ENCODE measurements around the gene BCL11A.

Gene BCL11A

GRCh38 chr2:60554074-60554645 lies 706 bp upstream of the BCL11A start:
- DNase-seq (ENCODE audit: extremely low read depth, low read depth): no peak
- TF ChIP-seq CTCF (IDR thresholded peaks at IDR 0.05; ENCODE audit: low read depth, low read length): no peak

DNA sequence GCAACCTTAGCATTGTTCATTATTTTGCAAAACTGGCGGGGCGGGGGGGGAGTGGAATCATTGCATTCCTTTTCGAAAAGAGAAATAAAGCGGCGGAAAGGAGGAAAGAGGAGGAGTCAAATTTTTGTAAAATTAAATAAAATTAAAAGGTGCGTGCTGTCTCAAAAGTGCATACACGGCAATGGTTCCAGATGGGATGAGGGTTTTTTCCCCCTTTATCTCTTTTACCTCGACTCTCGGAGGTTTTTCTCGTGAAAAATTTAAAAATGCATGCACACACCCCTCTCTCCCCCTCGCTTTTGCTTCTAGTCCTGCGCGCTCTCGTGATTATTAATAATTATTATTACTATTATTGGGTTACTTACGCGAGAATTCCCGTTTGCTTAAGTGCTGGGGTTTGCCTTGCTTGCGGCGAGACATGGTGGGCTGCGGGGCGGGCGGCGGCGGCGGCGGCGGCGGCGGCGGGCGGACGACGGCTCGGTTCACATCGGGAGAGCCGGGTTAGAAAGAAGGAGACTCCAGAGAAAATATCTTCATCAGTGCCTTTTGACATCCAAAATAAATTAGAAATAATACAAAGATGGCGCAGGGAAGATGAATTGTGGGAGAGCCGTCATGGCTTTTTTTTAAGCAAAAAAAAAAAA lies 481 bp downstream of the BCL11A start:
- no peak for TF ChIP-seq CTCF (IDR thresholded peaks at IDR 0.05; ENCODE audit: low read depth, low read length)
- no peak for DNase-seq (ENCODE audit: extremely low read depth, low read depth)

GRCh38 chr2:60552078-60552850 lies 1.2 kb downstream of the BCL11A start:
- no peak for DNase-seq (ENCODE audit: extremely low read depth, low read depth)
- TF ChIP-seq CTCF (IDR thresholded peaks at IDR 0.05; ENCODE audit: low read depth, low read length): no peak

DNA sequence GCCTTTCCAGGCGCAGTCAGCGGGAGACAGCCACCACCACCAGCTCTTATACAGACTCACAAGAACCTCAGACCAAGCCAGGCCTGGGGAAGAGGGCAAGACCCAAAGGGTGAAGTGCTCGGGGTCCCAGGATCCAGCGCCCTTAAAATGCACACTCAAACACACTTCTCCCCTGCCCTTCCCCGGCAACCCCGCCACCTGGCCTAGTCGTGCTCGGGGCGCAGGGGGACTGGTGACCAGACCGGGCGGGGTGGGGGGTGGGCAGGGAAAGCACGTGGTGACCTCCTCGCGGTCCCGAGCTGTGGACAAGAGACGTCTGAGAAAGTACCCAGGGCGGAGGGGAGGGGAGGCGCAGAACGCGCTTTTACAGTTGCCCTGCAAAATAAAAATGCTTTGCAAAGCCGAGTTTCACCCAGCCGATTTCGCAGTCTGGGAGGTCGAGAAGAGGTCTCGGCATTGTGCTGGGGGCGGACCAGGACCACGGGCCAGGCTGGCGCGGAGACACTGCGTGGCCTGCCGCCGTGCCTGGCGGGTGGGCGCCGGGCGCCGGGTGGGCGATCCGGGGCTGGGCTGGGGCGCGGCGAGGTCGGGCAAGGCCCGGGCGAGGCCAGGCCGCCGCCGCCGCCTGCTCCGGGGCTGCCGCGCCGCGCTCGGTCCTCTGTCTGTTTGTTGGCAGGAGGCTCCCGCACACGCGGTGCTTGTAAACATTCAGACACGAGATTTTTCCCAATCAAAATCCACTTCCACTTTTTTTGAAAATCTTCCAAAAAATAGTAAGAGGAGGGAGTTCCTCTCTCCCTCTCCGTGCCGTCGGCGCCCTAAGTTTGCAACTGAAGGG lies 2.0 kb downstream of the BCL11A start:
- TF ChIP-seq CTCF (IDR thresholded peaks at IDR 0.05; ENCODE audit: low read depth, low read length): no peak
- no peak for DNase-seq (ENCODE audit: extremely low read depth, low read depth)

DNA sequence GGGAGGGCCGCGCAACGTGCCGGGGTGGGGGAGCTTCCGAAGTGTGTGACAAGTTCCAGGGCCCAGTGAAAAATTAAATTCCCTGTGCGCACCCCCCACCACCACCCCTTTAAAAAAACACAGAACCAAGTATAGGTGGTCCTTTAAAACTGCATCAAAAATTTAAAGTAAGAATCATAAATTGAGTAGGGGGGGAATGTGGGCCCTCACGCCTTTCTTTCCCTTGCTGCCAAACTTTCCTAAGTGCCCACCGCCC lies 2.5 kb downstream of the BCL11A start:
- no peak for DNase-seq (ENCODE audit: extremely low read depth, low read depth)
- no peak for TF ChIP-seq CTCF (IDR thresholded peaks at IDR 0.05; ENCODE audit: low read depth, low read length)

DNA sequence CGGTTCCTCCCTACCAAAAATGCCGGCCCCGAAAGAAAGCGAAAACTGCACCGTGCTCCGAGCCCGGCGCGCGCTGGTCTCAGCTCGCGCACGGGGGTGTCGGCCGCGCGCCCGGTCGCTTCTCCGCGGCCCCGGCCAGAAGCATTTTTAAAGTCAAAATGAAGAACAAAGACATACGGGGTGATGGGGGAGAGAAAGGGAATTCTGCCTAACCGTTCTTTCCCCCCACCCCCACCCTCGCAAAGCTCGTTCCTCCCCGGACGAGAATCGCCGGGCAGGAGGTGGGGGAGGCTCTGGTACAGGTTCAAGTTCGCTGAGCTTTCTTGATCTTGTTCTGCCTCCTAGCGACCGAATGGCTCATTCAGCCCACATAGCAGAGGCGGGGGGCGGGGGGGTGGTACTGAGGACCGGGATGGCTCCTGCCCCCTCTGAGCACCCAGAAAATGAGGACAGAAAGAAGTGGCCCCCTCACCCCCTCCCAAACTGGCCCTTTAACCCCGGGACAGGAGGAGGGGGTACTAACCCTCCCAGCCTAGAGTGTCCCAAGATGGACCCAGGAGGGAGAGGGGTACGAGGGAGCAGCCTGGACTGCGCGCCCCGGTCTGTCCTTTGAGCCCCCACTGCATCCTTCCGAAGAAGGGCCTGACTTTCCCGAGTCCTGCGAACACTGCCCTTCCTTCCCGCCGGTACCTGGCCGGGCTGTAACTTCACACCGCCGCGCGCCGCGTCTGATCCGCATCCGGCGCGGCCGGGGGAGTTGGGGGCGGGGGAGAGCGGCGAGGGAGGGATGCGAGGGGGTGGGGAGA lies 3.1 kb downstream of the BCL11A start:
- peak; percentile 55 for TF ChIP-seq CTCF (IDR thresholded peaks at IDR 0.05; ENCODE audit: low read depth, low read length)
- peak; percentile 54 for DNase-seq (ENCODE audit: extremely low read depth, low read depth)
